ENCODE results near the gene RCBTB2. TPM values are rescaled to one million over a fixed set of nuclear protein-coding genes. Genes with fewer than 3 reads are reported as not detected.
"Not testable (repeated sequence)": the region's sequence is repeated elsewhere in the genome, so short reads cannot be mapped to it uniquely, and the experiment has no call there.

RCBTB2 gene
- total RNA-seq, 1 donor: 10.4 TPM

- no peak overlapping the region for H3K4me3 ChIP-seq (ENCODE audit: low read length)
- no peaks in the 10 kb centered on the region for H3K27me3 ChIP-seq (ENCODE audit: insufficient read depth, low read length)
- peaks cover 14% of the 10 kb centered on the region for H3K4me1 ChIP-seq (ENCODE audit: insufficient read depth, low read length)
- H3K9me3 ChIP-seq (ENCODE audit: low read depth, low read length): no peaks in the 10 kb centered on the region
Observed at GRCh38 chr13:48483575-48483974, 49.3 kb downstream of the RCBTB2 start.

DNA sequence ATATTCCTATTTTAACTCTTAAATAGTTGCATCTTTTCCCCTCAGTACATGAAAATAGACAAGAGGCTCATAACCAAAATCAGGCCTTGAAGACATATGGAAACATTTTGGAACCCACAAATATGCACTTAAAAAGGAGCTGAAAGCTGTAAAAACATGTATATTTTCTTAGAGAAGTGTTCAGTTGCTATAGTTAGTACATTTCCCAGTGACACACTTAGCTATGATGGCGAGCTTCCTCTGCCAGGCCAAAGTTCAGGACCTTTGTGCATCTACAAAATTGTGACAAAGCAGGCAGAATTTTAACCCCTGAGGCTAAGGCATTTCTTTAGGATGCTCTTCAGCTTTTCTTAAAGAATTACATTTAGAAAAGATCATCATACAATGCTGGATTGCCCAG lies 54.5 kb downstream of the RCBTB2 start:
- Histone ChIP-seq H3K4me3 (ENCODE audit: low read length) (no peak overlapping the region), H3K4me1 (ENCODE audit: insufficient read depth, low read length) (peaks cover 4% of the 10 kb centered on the region), H3K9me3 (ENCODE audit: low read depth, low read length) (no peaks in the 10 kb centered on the region), H3K27me3 (ENCODE audit: insufficient read depth, low read length) (no peaks in the 10 kb centered on the region)

- H3K27me3 ChIP-seq (ENCODE audit: insufficient read depth, low read length): no peaks in the 10 kb centered on the region
- H3K4me1 ChIP-seq (ENCODE audit: insufficient read depth, low read length): peaks cover 4% of the 10 kb centered on the region
- H3K4me3 ChIP-seq (ENCODE audit: low read length): no peak overlapping the region
- H3K9me3 ChIP-seq (ENCODE audit: low read depth, low read length): no peaks in the 10 kb centered on the region
Observed at GRCh38 chr13:48477191-48477855, 55.6 kb downstream of the RCBTB2 start.

- Histone ChIP-seq H3K4me3 (ENCODE audit: low read length) (no peak overlapping the region), H3K9me3 (ENCODE audit: low read depth, low read length) (no peaks in the 10 kb centered on the region), H3K4me1 (ENCODE audit: insufficient read depth, low read length) (peaks cover 4% of the 10 kb centered on the region), H3K27me3 (ENCODE audit: insufficient read depth, low read length) (no peaks in the 10 kb centered on the region)
Observed at GRCh38 chr13:48476686-48477085, 56.2 kb downstream of the RCBTB2 start.

DNA sequence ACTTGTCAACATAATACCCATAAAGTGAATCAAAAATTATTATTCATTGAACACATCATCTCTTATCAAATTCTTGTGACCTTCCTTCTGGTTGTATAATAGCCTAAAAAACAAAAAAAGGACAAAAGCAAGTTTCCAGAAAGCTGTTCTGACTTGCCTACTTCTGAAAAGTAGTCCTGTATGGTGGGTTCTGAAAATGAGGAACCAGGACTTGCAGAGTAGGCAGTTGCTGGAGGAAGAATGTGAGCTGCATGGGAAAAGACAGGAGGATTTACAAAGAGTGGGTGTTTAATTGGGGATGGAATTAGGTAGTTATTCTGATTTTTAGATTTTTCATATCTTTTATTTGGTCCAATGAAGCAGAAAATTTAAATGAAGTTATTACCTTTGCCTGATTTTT lies 56.7 kb downstream of the RCBTB2 start:
- Histone ChIP-seq H3K27me3 (ENCODE audit: insufficient read depth, low read length) (no peaks in the 10 kb centered on the region), H3K4me3 (ENCODE audit: low read length) (no peak overlapping the region), H3K4me1 (ENCODE audit: insufficient read depth, low read length) (peaks cover 4% of the 10 kb centered on the region), H3K9me3 (ENCODE audit: low read depth, low read length) (no peaks in the 10 kb centered on the region)

GRCh38 chr13:48475230-48475629 lies 57.6 kb downstream of the RCBTB2 start:
- Histone ChIP-seq H3K27me3 (ENCODE audit: insufficient read depth, low read length) (no peaks in the 10 kb centered on the region), H3K4me1 (ENCODE audit: insufficient read depth, low read length) (peaks cover 4% of the 10 kb centered on the region), H3K4me3 (ENCODE audit: low read length) (no peak overlapping the region), H3K9me3 (ENCODE audit: low read depth, low read length) (no peaks in the 10 kb centered on the region)

- no peaks in the 10 kb centered on the region for H3K27me3 ChIP-seq (ENCODE audit: insufficient read depth, low read length)
- no peaks in the 10 kb centered on the region for H3K9me3 ChIP-seq (ENCODE audit: low read depth, low read length)
- no peak overlapping the region for H3K4me3 ChIP-seq (ENCODE audit: low read length)
- no peaks in the 10 kb centered on the region for H3K4me1 ChIP-seq (ENCODE audit: insufficient read depth, low read length)
Observed at GRCh38 chr13:48457578-48458242, 75.2 kb downstream of the RCBTB2 start.

- no peaks in the 10 kb centered on the region for H3K4me1 ChIP-seq (ENCODE audit: insufficient read depth, low read length)
- H3K4me3 ChIP-seq (ENCODE audit: low read length): no peak overlapping the region
- peaks cover 1% of the 10 kb centered on the region for H3K9me3 ChIP-seq (ENCODE audit: low read depth, low read length)
- no peaks in the 10 kb centered on the region for H3K27me3 ChIP-seq (ENCODE audit: insufficient read depth, low read length)
Observed at GRCh38 chr13:48456546-48456945, 76.3 kb downstream of the RCBTB2 start.

GRCh38 chr13:48451196-48451595 lies 81.7 kb downstream of the RCBTB2 start:
- not testable (repeated sequence) for H3K27me3 ChIP-seq (ENCODE audit: insufficient read depth, low read length); H3K4me3 ChIP-seq (ENCODE audit: low read length)
- Histone ChIP-seq H3K9me3 (ENCODE audit: low read depth, low read length) (peaks cover 11% of the 10 kb centered on the region), H3K4me1 (ENCODE audit: insufficient read depth, low read length) (peaks cover 19% of the 10 kb centered on the region)

DNA sequence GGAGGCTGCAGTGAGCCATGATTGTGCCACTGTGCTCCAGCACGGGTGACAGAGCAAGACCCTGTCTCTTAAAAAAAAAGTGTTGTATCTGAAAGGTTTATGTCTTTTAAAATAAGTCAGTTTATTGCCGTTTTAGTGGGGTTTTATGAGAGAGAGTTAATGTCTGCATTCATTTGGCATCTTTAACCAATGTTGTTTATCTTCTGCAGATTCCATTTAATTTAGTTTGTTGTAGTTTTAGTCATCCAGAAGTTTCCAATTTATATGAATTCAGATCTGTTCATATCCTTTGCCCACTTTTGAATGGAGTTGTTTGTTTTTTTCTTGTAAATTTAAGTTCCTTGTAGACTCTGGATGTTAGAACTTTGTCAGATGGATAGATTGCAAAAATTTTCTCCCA lies 83.2 kb downstream of the RCBTB2 start:
- Histone ChIP-seq H3K4me1 (ENCODE audit: insufficient read depth, low read length) (peaks cover 23% of the 10 kb centered on the region), H3K27me3 (ENCODE audit: insufficient read depth, low read length) (no peaks in the 10 kb centered on the region), H3K9me3 (ENCODE audit: low read depth, low read length) (peaks cover 11% of the 10 kb centered on the region), H3K4me3 (ENCODE audit: low read length) (no peak overlapping the region)

GRCh38 chr13:48448959-48449614 lies 83.8 kb downstream of the RCBTB2 start:
- Histone ChIP-seq H3K4me1 (ENCODE audit: insufficient read depth, low read length) (peaks cover 23% of the 10 kb centered on the region), H3K27me3 (ENCODE audit: insufficient read depth, low read length) (no peaks in the 10 kb centered on the region), H3K4me3 (ENCODE audit: low read length) (peak overlapping the region; percentile 5), H3K9me3 (ENCODE audit: low read depth, low read length) (peaks cover 11% of the 10 kb centered on the region)

DNA sequence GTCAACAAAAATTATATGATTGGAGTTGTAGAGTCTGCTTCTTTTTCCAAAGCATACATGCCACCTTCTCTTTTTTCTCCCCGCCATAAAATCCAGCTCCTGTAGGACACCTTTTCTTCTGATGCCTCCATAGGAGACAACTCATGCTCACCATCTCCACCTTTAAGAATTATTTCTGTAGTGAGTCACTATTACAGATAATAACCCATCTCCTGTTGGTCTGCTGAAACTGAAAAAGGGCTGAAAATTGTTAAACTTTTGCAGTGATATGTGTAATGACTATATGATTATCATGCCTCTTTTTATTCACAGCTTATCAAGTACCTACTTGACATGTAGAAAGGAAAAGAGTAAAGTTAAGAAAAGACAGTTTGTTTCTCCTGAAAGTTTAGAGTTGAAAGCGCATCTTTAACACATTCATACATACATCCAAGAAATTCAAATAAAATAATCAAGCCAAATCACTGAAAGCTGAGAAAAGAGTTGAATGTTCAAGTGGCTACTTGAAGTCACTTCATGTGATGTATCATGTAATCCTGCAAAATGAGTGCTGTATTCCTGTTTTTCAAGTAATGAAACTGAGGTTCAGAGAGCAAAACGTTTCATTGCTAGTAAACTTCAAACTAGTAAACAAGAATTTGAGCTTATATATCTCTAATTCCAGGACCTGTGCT lies 84.5 kb downstream of the RCBTB2 start:
- no peaks in the 10 kb centered on the region for H3K27me3 ChIP-seq (ENCODE audit: insufficient read depth, low read length)
- H3K4me1 ChIP-seq (ENCODE audit: insufficient read depth, low read length): peaks cover 23% of the 10 kb centered on the region
- peaks cover 11% of the 10 kb centered on the region for H3K9me3 ChIP-seq (ENCODE audit: low read depth, low read length)
- no peak overlapping the region for H3K4me3 ChIP-seq (ENCODE audit: low read length)

GRCh38 chr13:48446464-48446863 lies 86.4 kb downstream of the RCBTB2 start:
- peaks cover 23% of the 10 kb centered on the region for H3K4me1 ChIP-seq (ENCODE audit: insufficient read depth, low read length)
- no peaks in the 10 kb centered on the region for H3K27me3 ChIP-seq (ENCODE audit: insufficient read depth, low read length)
- no peak overlapping the region for H3K4me3 ChIP-seq (ENCODE audit: low read length)
- peaks cover 9% of the 10 kb centered on the region for H3K9me3 ChIP-seq (ENCODE audit: low read depth, low read length)

GRCh38 chr13:48443442-48444208 lies 89.3 kb downstream of the RCBTB2 start:
- Histone ChIP-seq H3K27me3 (ENCODE audit: insufficient read depth, low read length) (no peaks in the 10 kb centered on the region), H3K4me3 (ENCODE audit: low read length) (no peak overlapping the region), H3K4me1 (ENCODE audit: insufficient read depth, low read length) (peaks cover 14% of the 10 kb centered on the region), H3K9me3 (ENCODE audit: low read depth, low read length) (no peaks in the 10 kb centered on the region)
